CD14-positive monocyte (primary cell): ENCODE data around the gene LRRTM4. TPM values are rescaled to one million over a fixed set of nuclear protein-coding genes. Genes with fewer than 3 reads are reported as not detected.

ENCODE experiments used
- DNase-seq, 3 donors: peaks; one replicate each; pipeline ENCODE4 v3.0.0-alpha.2; 2011 to 2022
- H2AFZ ChIP-seq: 2 replicates; pipeline ENCODE4 v1.6.0; 2012; ENCODE audit warnings: mild to moderate bottlenecking, low read depth, low read length, inconsistent platforms; ENCODE audit not compliant: insufficient read depth, poor library complexity, severe bottlenecking
- H3K27ac ChIP-seq, 2 donors: 1 replicate in 1 of 2; 2 replicates in 1 of 2; pipeline ENCODE4 v1.5.1; 2012 to 2013; ENCODE audit warnings: low read length in 2 of 2, control low read depth in 1 of 2, inconsistent platforms in 1 of 2, low read depth in 1 of 2, mild to moderate bottlenecking in 1 of 2
- H3K27me3 ChIP-seq, 2 donors: one replicate each; pipeline versions ENCODE4 v1.6.0 to v1.6.1; 2011 to 2013; ENCODE audit warnings: low read length in 2 of 2; ENCODE audit not compliant: control insufficient read depth in 2 of 2, insufficient read depth in 2 of 2
- H3K36me3 ChIP-seq, 2 donors: replicated peaks in 1 of 2; 1 replicate in 1 of 2; 2 replicates in 1 of 2; pipeline versions ENCODE4 v1.5.1 to v1.6.1; 2012 to 2013; ENCODE audit warnings: low read length in 2 of 2, control low read depth in 1 of 2, inconsistent platforms in 1 of 2, mild to moderate bottlenecking in 1 of 2; ENCODE audit not compliant: insufficient read depth in 2 of 2, control insufficient read depth in 1 of 2
- H3K4me1 ChIP-seq, 2 donors: 1 replicate in 1 of 2; 2 replicates in 1 of 2; pipeline versions ENCODE4 v1.5.1 to v1.6.1; 2012 to 2013; ENCODE audit warnings: low read length in 2 of 2, control low read depth in 1 of 2, inconsistent platforms in 1 of 2, mild to moderate bottlenecking in 1 of 2, moderate library complexity in 1 of 2; ENCODE audit not compliant: insufficient read depth in 2 of 2, control insufficient read depth in 1 of 2
- H3K4me2 ChIP-seq: replicated peaks from 2 replicates; pipeline ENCODE3; 2012; ENCODE audit warnings: low read length, moderate library complexity, mild to moderate bottlenecking; ENCODE audit not compliant: poor library complexity, severe bottlenecking; ENCODE audit errors: extremely low read depth
- H3K4me3 ChIP-seq, 3 experiments: fragments of 200-600 bp in 1 of 3; sonication (generic) in 1 of 3; replicated peaks in 1 of 3; 1 replicate in 2 of 3; 2 replicates in 1 of 3; pipeline ENCODE4 v1.5.1; 2011 to 2013; ENCODE audit warnings: low read length in 3 of 3, mild to moderate bottlenecking in 3 of 3, control low read depth in 2 of 3, low read depth in 2 of 3, inconsistent platforms in 1 of 3, moderate library complexity in 1 of 3
- H3K79me2 ChIP-seq: 2 replicates; pipeline ENCODE4 v1.6.0; 2012; ENCODE audit warnings: mild to moderate bottlenecking, control low read depth, inconsistent platforms, low read length, moderate library complexity; ENCODE audit not compliant: insufficient read depth
- H3K9ac ChIP-seq: 2 replicates; pipeline ENCODE4 v1.6.0; 2017; ENCODE audit warnings: low read length, mild to moderate bottlenecking; ENCODE audit not compliant: insufficient read depth, poor library complexity, severe bottlenecking
- H3K9me3 ChIP-seq, 2 donors: replicated peaks in 1 of 2; 1 replicate in 1 of 2; 2 replicates in 1 of 2; pipeline versions ENCODE4 v1.5.1 to v1.6.1; 2012 to 2013; ENCODE audit warnings: low read length in 2 of 2, control low read depth in 1 of 2; ENCODE audit not compliant: control insufficient read depth in 1 of 2, insufficient read depth in 1 of 2
- H4K20me1 ChIP-seq: 2 replicates; pipeline ENCODE4 v1.6.0; 2012; ENCODE audit warnings: mild to moderate bottlenecking, low read length, control low read depth, moderate library complexity; ENCODE audit not compliant: insufficient read depth
- H3K27ac Mint-ChIP-seq, 7 donors: one replicate each; pipeline ENCODE4 v1.8.0; 2020; ENCODE audit warnings: mild to moderate bottlenecking in 7 of 7, mixed read lengths in 7 of 7, moderate library complexity in 6 of 7, inconsistent platforms in 2 of 7
- H3K27me3 Mint-ChIP-seq, 3 donors: one replicate each; pipeline ENCODE4 v1.8.0; 2021 to 2022; ENCODE audit warnings: low read depth in 3 of 3, mild to moderate bottlenecking in 3 of 3, mixed read lengths in 3 of 3, moderate library complexity in 3 of 3, inconsistent platforms in 1 of 3
- H3K36me3 Mint-ChIP-seq, 2 donors: one replicate each; pipeline ENCODE4 v1.8.0; 2020; ENCODE audit warnings: mixed read lengths in 2 of 2, inconsistent platforms in 1 of 2, mild to moderate bottlenecking in 1 of 2
- H3K4me1 Mint-ChIP-seq: one replicate; pipeline ENCODE4 v1.8.0; 2020; ENCODE audit warnings: mild to moderate bottlenecking, mixed read lengths
- H3K4me3 Mint-ChIP-seq, 2 donors: one replicate each; pipeline ENCODE4 v1.8.0; 2020; ENCODE audit warnings: mild to moderate bottlenecking in 2 of 2, mixed read lengths in 2 of 2, moderate library complexity in 1 of 2
- H3K9me3 Mint-ChIP-seq, 7 donors: one replicate each; pipeline ENCODE4 v1.8.0; 2020 to 2022; ENCODE audit warnings: mixed read lengths in 7 of 7, mild to moderate bottlenecking in 6 of 7, moderate library complexity in 6 of 7, inconsistent platforms in 2 of 7
- CTCF ChIP-seq: fragments of 200-600 bp; IDR thresholded peaks from one replicate; pipeline ENCODE4 v1.8.0; 2022; ENCODE audit warnings: antibody characterized with exemption, mild to moderate bottlenecking
- WGBS: methylation state at CpG from one replicate; pipeline ENCODE4 v1.1.5; 2013; ENCODE audit warnings: missing lambda C conversion rate; ENCODE audit not compliant: insufficient coverage; 5-methylcytosine and 5-hydroxymethylcytosine counted together
- intact Hi-C, 2 donors: fragments of 100-400 bp; cut with micrococcal nuclease; formaldehyde crosslinking; loops; one replicate each; pipeline versions ENCODE4 v1.15.0 to v1.15.1; 2023
- polyA plus RNA-seq, 3 donors: library from polyadenylated mRNA; depleted of rRNA in 1 of 3; unstranded in 2 of 3; stranded (reverse) in 1 of 3; fragments of 300-500 nt in 2 of 3; fragments of >200 nt in 1 of 3; fragmentation: Illumina TruSeq in 2 of 3; gene quantifications; 1 replicate in 2 of 3; 2 replicates in 1 of 3; pipeline ENCODE4 v1.2.3, GENCODE V29; 2012 to 2021

LRRTM4 gene
- polyA plus RNA-seq, 3 donors = not detected

- no peak for TF ChIP-seq CTCF
- Histone ChIP-seq H3K9me3 (no peaks in the 10 kb centered on the region), H3K27me3 (no peaks in the 10 kb centered on the region), H3K27ac (no peak overlapping the region), H2AFZ (no peak overlapping the region), H3K9ac (no peak overlapping the region), H3K4me1 (no peaks in the 10 kb centered on the region), H3K36me3 (no peaks in the 10 kb centered on the region), H3K4me3 (no peak overlapping the region), H3K4me2 (no peak overlapping the region), H4K20me1 (no peaks in the 10 kb centered on the region), H3K79me2 (no peaks in the 10 kb centered on the region)
- Mint-ChIP-seq H3K27ac (no peak overlapping the region), H3K9me3 (peaks cover 0 to 3% (median 0%) of the 10 kb centered on the region in 7 donors), H3K27me3 (peaks cover 0 to 2% (median 1%) of the 10 kb centered on the region in 3 donors), H3K4me3 (no peak overlapping the region), H3K4me1 (no peaks in the 10 kb centered on the region), H3K36me3 (no peaks in the 10 kb centered on the region)
- intact Hi-C loops = no loop called here
- DNase-seq = no peak
- 86% methylated on average over 1 of the region's 2 CpGs for WGBS
Observed at GRCh38 chr2:77397763-77398162, 124.4 kb downstream of the LRRTM4 start.

GRCh38 chr2:77395011-77395410 is 127.2 kb downstream of the LRRTM4 start:
- TF ChIP-seq CTCF = no peak
- H3K36me3 ChIP-seq = no peaks in the 10 kb centered on the region
- H3K4me3 ChIP-seq = no peak overlapping the region
- intact Hi-C loops = no loop called here
- Mint-ChIP-seq H3K27ac (no peak overlapping the region), H3K4me3 (no peak overlapping the region), H3K9me3 (peaks cover 0 to 2% (median 0%) of the 10 kb centered on the region in 7 donors), H3K27me3 (no peaks in the 10 kb centered on the region), H3K36me3 (no peaks in the 10 kb centered on the region), H3K4me1 (no peaks in the 10 kb centered on the region)
- H3K27me3 ChIP-seq = no peaks in the 10 kb centered on the region
- no peaks in the 10 kb centered on the region for H4K20me1 ChIP-seq
- H3K27ac ChIP-seq = no peak overlapping the region
- DNase-seq = no peak
- H3K4me2 ChIP-seq = no peak overlapping the region
- H3K9me3 ChIP-seq = no peaks in the 10 kb centered on the region
- no peak overlapping the region for H3K9ac ChIP-seq
- no peak overlapping the region for H2AFZ ChIP-seq
- no CpG with 5 or more reads among the region's 1 CpG for WGBS
- H3K79me2 ChIP-seq = no peaks in the 10 kb centered on the region
- no peaks in the 10 kb centered on the region for H3K4me1 ChIP-seq
